ENCODE data around the gene PRKAG2. TPM values are rescaled to one million over a fixed set of nuclear protein-coding genes. Genes with fewer than 3 reads are reported as not detected.

Gene PRKAG2
- total RNA-seq, 2 experiments from 2014 or later = 16.9 to 18.7 TPM

DNA sequence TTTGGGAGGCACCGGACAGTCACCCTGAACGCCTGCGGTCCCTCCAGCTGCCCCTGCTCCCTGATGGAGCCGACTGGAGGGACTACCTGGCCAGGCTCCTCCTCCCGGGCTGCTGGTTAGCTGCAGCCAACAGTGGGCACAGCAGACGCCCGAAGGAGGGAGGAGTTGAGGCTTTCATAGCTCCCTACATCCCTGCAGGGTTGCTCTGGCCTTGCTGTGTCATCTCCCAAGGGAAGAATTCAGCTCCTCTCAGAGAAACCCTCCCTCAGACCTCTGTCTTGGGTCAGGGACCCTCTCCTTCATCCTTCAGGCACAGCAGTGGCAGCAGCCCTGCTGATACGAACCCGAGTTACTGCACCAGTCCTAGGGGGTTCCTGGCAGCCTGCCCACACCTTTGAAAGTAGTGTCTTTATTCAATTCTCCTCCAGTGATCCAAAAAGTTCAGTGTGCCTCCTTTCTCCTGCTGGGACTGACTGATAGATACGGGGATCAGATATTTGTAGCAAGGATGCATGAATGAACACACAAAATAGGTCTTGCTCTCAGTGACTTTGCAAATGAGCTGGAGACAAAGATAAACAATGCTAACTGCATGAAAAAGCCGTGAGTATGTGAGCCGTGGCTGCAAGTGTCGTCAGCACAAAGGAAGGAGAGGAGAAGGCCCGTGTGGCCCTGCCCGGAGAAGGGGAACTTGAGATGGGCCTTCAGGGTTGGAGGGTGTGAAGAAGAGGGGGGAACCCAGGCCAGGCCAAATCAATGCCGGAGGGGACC is 136.6 kb downstream of the PRKAG2 start:
- H3K36me3 Mint-ChIP-seq (ENCODE audit: low read depth) = no peaks in the 10 kb centered on the region
- H3K27me3 Mint-ChIP-seq (ENCODE audit: low read depth) = no peaks in the 10 kb centered on the region
- DNase-seq = no peak
- CTCF ChIA-PET = interaction anchor here (1.6 kb wide), 1 partner anchor 42 kb away, joined by 3 read pairs; no protein-coding TSS in a partner anchor
- H3K9me3 Mint-ChIP-seq = no peaks in the 10 kb centered on the region
- intact Hi-C loops (cut with micrococcal nuclease) = no loop called here
- peaks cover 27% of the 10 kb centered on the region for H3K4me1 Mint-ChIP-seq (ENCODE audit: low read depth)
- H3K27ac Mint-ChIP-seq = no peak overlapping the region
- H3K4me3 Mint-ChIP-seq = no peak overlapping the region

DNA sequence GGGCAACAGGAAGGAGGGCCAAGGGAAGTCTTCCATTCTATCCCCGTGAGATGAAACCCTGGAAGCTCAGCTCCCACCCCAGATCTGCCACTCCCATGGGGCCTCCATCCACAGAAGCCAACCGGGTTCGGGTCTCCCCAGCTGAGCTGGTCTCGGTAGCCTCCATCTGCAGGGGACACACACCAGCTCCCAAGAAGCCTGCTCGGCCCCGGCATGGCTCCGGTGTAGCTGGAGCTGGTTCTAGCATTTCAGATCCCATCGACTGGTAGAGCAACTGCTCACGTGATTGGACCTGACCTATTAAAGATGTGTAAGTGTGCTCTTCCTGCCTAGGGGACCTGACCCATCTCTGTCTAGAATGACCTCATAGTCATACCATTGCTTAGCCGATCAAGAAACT is 138.0 kb downstream of the PRKAG2 start:
- no peaks in the 10 kb centered on the region for H3K9me3 Mint-ChIP-seq
- intact Hi-C loops (cut with micrococcal nuclease) = no loop called here
- DNase-seq = no peak
- H3K27ac Mint-ChIP-seq = no peak overlapping the region
- no peak overlapping the region for H3K4me3 Mint-ChIP-seq
- CTCF ChIA-PET = no interaction called here
- H3K27me3 Mint-ChIP-seq (ENCODE audit: low read depth) = no peaks in the 10 kb centered on the region
- no peaks in the 10 kb centered on the region for H3K36me3 Mint-ChIP-seq (ENCODE audit: low read depth)
- peaks cover 21% of the 10 kb centered on the region for H3K4me1 Mint-ChIP-seq (ENCODE audit: low read depth)

DNA sequence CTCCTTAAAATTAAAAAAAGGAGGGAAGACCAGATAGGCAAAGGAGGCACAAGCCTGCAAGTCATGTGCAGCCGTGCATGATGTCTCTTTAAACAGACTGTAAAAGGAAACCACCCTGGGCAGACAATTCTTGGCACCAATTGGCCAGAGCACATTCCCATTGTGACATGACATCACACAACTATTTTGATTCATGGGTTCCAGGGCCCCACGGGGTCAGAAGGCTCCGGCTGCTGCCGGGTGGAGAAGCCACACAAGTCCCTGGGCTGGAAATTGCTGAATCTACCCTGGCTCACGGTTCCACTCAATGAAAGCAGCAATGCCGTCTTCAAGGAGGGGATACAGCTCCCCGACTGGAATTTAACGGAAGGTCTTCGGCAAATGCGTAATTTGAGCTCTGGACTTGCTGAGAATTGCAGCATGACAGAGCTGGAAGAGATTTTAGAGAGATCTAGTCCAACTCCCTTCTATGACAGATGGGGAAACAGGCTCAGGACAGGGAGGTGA is 140.5 kb downstream of the PRKAG2 start:
- no peak overlapping the region for H3K27ac Mint-ChIP-seq
- no peaks in the 10 kb centered on the region for H3K27me3 Mint-ChIP-seq (ENCODE audit: low read depth)
- CTCF ChIA-PET = interaction anchor here (0.7 kb wide), 1 partner anchor 415 kb away, joined by 4 read pairs; no protein-coding TSS in a partner anchor
- H3K4me3 Mint-ChIP-seq = no peak overlapping the region
- H3K36me3 Mint-ChIP-seq (ENCODE audit: low read depth) = no peaks in the 10 kb centered on the region
- no peak for DNase-seq
- intact Hi-C loops (cut with micrococcal nuclease) = no loop called here
- H3K4me1 Mint-ChIP-seq (ENCODE audit: low read depth) = peaks cover 7% of the 10 kb centered on the region
- no peaks in the 10 kb centered on the region for H3K9me3 Mint-ChIP-seq

DNA sequence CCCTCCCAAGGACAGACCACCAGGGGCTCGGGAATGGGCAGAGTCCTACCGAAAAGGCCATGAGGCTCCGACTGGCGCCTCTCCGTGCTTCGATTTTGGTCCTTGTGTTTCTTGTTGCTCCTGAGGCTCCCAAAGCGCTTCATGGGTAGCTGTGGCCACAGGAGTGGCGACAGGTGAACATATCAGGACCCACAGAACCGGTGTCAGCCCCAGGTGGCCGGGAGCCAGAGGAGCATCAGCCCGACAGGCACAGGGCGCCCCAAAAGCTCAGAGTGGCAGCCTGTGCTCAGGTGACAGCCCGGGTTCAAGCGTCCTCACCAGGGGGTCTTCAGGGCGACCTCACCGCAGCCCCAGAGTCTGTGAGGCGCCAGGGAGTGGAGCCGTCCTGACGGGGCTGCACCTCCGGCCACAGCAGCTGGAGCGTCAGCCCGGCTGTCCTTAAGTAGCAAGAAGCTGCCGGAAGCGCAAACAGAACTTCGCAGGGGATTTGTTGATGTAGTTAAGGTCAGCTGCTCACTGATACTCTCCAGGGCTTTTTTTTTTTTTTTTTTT is 141.0 kb downstream of the PRKAG2 start:
- H3K4me1 Mint-ChIP-seq (ENCODE audit: low read depth) = peaks cover 7% of the 10 kb centered on the region
- H3K27me3 Mint-ChIP-seq (ENCODE audit: low read depth) = no peaks in the 10 kb centered on the region
- no peaks in the 10 kb centered on the region for H3K9me3 Mint-ChIP-seq
- DNase-seq = no peak
- intact Hi-C loops (cut with micrococcal nuclease) = no loop called here
- CTCF ChIA-PET = interaction anchor here (0.7 kb wide), 1 partner anchor 414 kb away, joined by 4 read pairs; no protein-coding TSS in a partner anchor
- no peak overlapping the region for H3K4me3 Mint-ChIP-seq
- no peaks in the 10 kb centered on the region for H3K36me3 Mint-ChIP-seq (ENCODE audit: low read depth)
- no peak overlapping the region for H3K27ac Mint-ChIP-seq

DNA sequence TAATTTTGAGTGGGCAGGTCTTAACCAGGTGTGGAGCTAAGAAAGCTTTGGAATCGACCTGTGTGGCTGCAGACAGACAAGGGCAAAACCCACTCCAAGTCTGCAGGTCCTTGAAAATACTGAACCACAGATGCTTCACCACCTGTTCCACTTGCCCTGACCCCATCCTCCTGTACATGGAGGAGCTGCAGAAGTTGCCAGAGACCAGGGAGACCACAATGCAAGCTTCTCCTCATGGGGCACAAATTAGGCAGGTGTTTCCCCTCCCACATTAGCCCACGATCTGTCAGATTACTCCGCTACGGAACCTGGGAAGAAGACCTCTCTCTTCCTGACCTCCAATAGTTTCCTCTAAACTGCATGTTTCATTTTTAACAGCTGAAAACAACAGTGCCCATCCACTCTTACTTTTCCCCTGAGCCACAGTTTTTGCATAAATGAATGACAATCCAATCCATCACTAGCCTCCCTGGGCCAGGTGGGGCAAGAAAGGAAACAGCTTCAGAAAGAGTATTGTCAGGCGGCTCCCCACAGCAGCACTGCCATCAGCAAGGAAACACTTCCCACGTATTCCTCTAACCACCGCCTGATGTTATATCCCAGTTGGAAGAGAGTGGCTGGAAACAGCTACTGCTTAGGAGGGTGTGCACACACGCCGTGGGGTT is 141.6 kb downstream of the PRKAG2 start:
- H3K9me3 Mint-ChIP-seq = no peaks in the 10 kb centered on the region
- CTCF ChIA-PET = no interaction called here
- H3K27me3 Mint-ChIP-seq (ENCODE audit: low read depth) = no peaks in the 10 kb centered on the region
- no peak overlapping the region for H3K4me3 Mint-ChIP-seq
- H3K36me3 Mint-ChIP-seq (ENCODE audit: low read depth) = no peaks in the 10 kb centered on the region
- intact Hi-C loops (cut with micrococcal nuclease) = no loop called here
- peaks cover 7% of the 10 kb centered on the region for H3K4me1 Mint-ChIP-seq (ENCODE audit: low read depth)
- no peak for DNase-seq
- H3K27ac Mint-ChIP-seq = no peak overlapping the region

DNA sequence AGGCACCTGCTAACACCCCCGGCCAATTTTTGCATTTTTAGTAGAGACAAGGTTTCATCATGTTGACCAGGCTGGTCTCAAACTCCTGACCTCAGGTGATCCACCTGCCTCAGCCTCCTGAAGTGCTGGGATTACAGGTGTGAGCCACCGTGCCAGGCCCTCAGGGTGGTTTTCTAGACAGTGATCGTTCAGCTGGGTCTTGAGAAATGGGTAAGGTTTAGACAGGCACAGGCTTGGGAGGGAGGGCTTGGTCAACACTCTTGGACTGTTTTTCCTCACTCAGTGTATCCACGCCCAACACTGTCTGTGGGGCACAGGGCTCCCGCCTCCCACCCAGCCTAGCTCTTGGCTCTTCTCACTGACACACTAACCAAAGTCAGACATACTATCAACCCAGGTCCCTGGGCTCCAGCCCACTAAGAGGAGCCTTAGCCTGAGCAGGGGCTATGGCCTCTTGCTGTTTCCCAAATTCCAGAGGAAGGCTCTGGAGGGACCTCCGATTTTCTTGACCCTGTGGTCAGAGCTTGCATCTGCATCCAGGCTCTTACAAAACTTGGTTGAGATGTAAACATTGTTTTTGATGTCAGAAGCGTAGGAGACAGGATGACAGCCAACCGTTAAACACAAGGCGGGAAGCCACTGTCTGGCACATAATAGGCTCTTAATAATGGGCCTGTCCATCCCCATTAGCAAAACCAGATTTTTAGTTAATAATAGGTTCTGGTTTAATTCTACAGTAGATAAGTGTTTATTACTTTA is 143.9 kb downstream of the PRKAG2 start:
- Mint-ChIP-seq H3K36me3 (ENCODE audit: low read depth) (no peaks in the 10 kb centered on the region), H3K4me1 (ENCODE audit: low read depth) (peaks cover 13% of the 10 kb centered on the region), H3K27ac (no peak overlapping the region), H3K9me3 (no peaks in the 10 kb centered on the region), H3K27me3 (ENCODE audit: low read depth) (no peaks in the 10 kb centered on the region), H3K4me3 (no peak overlapping the region)
- no peak for DNase-seq
- CTCF ChIA-PET = no interaction called here
- intact Hi-C loops (cut with micrococcal nuclease) = no loop called here

DNA sequence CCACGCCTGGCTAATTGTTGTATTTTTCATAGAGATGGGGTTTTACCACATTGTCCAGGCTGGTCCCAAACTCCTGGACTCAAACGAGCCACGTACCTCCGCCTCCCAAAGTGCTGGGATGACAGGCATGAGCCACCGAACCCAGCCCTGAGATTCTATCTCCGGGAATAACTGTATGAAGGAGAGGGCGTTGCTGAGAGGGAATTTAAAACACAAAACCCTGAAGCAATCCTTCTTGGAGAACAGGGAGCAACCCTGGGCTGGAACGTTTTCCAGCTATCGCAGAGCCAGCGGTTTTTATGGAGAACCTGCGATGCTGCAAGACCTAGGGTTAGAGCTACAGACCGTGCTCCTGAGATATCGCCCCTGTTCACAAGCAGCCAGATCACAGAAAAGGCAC is 144.6 kb downstream of the PRKAG2 start:
- H3K27ac Mint-ChIP-seq = no peak overlapping the region
- H3K36me3 Mint-ChIP-seq (ENCODE audit: low read depth) = no peaks in the 10 kb centered on the region
- intact Hi-C loops (cut with micrococcal nuclease) = no loop called here
- H3K4me3 Mint-ChIP-seq = no peak overlapping the region
- H3K4me1 Mint-ChIP-seq (ENCODE audit: low read depth) = peaks cover 16% of the 10 kb centered on the region
- H3K9me3 Mint-ChIP-seq = no peaks in the 10 kb centered on the region
- CTCF ChIA-PET = no interaction called here
- no peaks in the 10 kb centered on the region for H3K27me3 Mint-ChIP-seq (ENCODE audit: low read depth)
- DNase-seq = no peak

DNA sequence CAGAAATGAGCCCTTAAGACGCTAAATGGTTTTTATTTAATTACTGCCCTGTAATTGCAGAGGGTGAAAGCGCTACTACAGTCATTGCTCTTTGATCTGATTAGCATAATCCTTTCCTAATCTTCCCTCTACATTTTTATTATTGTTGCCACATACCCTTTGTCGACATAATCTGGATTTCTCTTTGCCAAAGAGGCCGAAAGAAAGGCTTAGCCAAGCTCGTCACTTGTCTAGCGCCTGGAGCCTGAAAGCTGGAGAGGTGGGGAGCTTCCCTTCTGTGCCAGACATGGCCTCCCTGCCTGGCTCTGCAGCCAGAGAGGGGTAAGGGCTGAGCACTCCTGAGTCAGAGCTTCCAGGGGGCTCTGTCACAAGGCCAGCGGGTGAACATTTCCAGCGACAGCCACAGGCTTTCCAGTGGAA is 145.9 kb downstream of the PRKAG2 start:
- DNase-seq = no peak
- H3K27ac Mint-ChIP-seq = no peak overlapping the region
- no peaks in the 10 kb centered on the region for H3K36me3 Mint-ChIP-seq (ENCODE audit: low read depth)
- no peaks in the 10 kb centered on the region for H3K9me3 Mint-ChIP-seq
- H3K27me3 Mint-ChIP-seq (ENCODE audit: low read depth) = no peaks in the 10 kb centered on the region
- intact Hi-C loops (cut with micrococcal nuclease) = no loop called here
- H3K4me3 Mint-ChIP-seq = no peak overlapping the region
- CTCF ChIA-PET = no interaction called here
- H3K4me1 Mint-ChIP-seq (ENCODE audit: low read depth) = peaks cover 23% of the 10 kb centered on the region

DNA sequence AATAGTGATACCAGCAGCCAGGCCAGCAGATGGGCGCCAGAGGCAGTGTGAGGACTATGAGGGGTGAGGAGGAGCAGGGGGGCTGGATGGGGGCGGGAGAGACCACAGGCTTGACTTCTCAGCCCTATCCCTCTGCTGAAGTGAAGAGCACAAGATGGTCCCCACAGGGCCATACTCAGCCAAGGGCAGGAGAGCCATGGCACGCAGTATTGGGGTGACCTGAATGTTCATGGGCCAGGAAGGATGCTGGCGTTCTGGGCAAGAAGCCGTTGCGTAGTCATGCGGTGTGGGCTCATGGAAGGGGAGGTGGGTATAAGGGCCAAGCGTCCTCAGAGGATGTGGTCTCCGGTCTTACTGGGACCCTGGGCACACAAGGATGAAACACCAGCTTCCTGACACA is 146.3 kb downstream of the PRKAG2 start:
- no peak overlapping the region for H3K27ac Mint-ChIP-seq

DNA sequence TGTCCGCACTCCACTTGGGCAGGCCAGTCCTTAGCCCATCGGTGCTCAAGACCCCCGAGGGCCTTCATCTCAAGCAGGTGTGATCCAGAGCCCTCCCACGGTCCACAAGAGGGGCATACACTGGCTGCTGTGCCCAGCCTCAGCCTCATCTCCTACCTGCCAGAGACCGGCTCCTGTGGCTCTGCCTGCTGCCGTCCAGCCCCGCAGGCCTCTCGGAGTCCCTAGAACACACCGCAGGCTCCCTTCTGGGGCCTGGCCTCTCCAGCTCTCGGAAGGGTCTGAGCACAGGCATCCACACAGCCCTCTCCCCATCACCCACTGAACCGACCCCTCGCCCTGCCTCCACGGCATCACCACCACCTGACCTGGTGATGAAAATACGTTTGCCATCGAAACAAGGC is 147.4 kb downstream of the PRKAG2 start:
- Mint-ChIP-seq H3K4me3 (no peak overlapping the region), H3K27me3 (ENCODE audit: low read depth) (no peaks in the 10 kb centered on the region), H3K36me3 (ENCODE audit: low read depth) (no peaks in the 10 kb centered on the region), H3K27ac (no peak overlapping the region), H3K4me1 (ENCODE audit: low read depth) (peaks cover 19% of the 10 kb centered on the region), H3K9me3 (no peaks in the 10 kb centered on the region)
- intact Hi-C loops (cut with micrococcal nuclease) = no loop called here
- CTCF ChIA-PET = no interaction called here
- no peak for DNase-seq

More for the DNA sequence above, 146.3 kb downstream of the PRKAG2 start:
- Mint-ChIP-seq H3K9me3 (no peaks in the 10 kb centered on the region), H3K4me3 (no peak overlapping the region), H3K4me1 (ENCODE audit: low read depth) (peaks cover 23% of the 10 kb centered on the region), H3K36me3 (ENCODE audit: low read depth) (no peaks in the 10 kb centered on the region), H3K27me3 (ENCODE audit: low read depth) (no peaks in the 10 kb centered on the region)
- CTCF ChIA-PET = no interaction called here
- intact Hi-C loops (cut with micrococcal nuclease) = no loop called here
- no peak for DNase-seq

DNA sequence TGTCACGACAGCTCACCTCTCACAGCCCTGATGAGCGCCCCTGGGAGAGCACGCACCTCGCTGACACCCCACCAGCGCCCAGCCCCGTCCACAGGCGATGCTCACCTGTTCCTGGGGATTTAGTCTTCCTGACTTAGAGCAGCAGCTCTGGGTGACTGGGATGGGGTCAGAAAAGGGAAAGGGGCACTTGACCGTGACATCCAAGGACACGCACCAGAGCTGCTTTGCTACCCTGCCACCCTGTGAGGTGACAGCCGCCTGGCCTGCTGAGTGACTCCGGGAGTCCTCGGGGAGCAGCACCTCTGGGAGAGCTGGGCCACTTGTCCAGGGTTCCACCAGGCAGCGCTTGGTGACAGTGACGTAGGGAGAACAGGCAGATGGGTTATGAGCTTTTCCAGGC is 148.2 kb downstream of the PRKAG2 start:
- Mint-ChIP-seq H3K27me3 (ENCODE audit: low read depth) (no peaks in the 10 kb centered on the region), H3K36me3 (ENCODE audit: low read depth) (no peaks in the 10 kb centered on the region), H3K4me3 (no peak overlapping the region), H3K4me1 (ENCODE audit: low read depth) (peaks cover 15% of the 10 kb centered on the region), H3K27ac (peak overlapping the region; percentile 36), H3K9me3 (no peaks in the 10 kb centered on the region)
- DNase-seq = no peak
- intact Hi-C loops (cut with micrococcal nuclease) = no loop called here
- CTCF ChIA-PET = no interaction called here

DNA sequence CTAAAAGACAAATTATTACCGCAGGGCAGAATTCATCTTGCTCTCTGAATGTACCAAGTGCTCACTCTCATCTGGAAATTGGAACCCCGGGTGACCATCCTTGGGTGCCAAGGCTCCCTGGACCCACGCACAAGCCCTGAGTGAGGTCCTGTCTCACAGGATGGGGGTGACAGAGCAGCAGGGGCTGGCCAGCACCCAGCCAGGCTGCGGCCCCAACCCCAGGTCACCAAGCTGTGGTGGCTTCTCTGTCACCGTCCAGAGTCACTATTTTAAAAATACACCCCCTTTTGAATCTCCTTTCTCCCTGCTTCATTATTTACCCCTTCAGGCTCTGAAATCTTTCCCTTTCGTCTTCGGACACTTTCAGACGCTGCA is 148.6 kb downstream of the PRKAG2 start:
- intact Hi-C loops (cut with micrococcal nuclease) = no loop called here
- Mint-ChIP-seq H3K27me3 (ENCODE audit: low read depth) (no peaks in the 10 kb centered on the region), H3K36me3 (ENCODE audit: low read depth) (no peaks in the 10 kb centered on the region), H3K4me3 (no peak overlapping the region), H3K9me3 (no peaks in the 10 kb centered on the region), H3K4me1 (ENCODE audit: low read depth) (peaks cover 15% of the 10 kb centered on the region), H3K27ac (peak overlapping the region; percentile 36)
- CTCF ChIA-PET = no interaction called here
- no peak for DNase-seq
